Astrocyte (in vitro differentiated cells and primary cell): Measurements from ENCODE around the gene AP3S2. TPM values are rescaled to one million over a fixed set of nuclear protein-coding genes. Genes with fewer than 3 reads are reported as not detected.

Source experiments
- DNase-seq: peaks from one replicate; pipeline ENCODE4 v3.0.0-alpha.2; 2010; ENCODE audit warnings: low read depth
- FAIRE-seq: peaks from 2 replicates; lab custom pipeline; 2011; peaks lifted over from hg19 to GRCh38; lab: Jason Lieb, UNC
- H2AFZ ChIP-seq: 2 replicates; pipeline ENCODE4 v1.6.0; 2012; ENCODE audit warnings: low read depth, low read length, inconsistent platforms
- H3K27ac ChIP-seq: 2 replicates; pipeline ENCODE4 v1.5.1; 2011; ENCODE audit warnings: low read depth, low read length, inconsistent platforms
- H3K27me3 ChIP-seq: 2 replicates; pipeline ENCODE4 v1.6.0; 2011; ENCODE audit warnings: low read length, inconsistent platforms; ENCODE audit not compliant: insufficient read depth
- H3K36me3 ChIP-seq: 2 replicates; pipeline ENCODE4 v1.5.1; 2011; ENCODE audit warnings: low read length, inconsistent platforms; ENCODE audit not compliant: insufficient read depth
- H3K4me1 ChIP-seq: 2 replicates; pipeline ENCODE4 v1.5.1; 2011; ENCODE audit warnings: low read length, inconsistent platforms; ENCODE audit not compliant: insufficient read depth
- H3K4me2 ChIP-seq: 2 replicates; pipeline ENCODE4 v1.6.0; 2012; ENCODE audit warnings: low read length, inconsistent platforms
- H3K4me3 ChIP-seq: 2 replicates; pipeline ENCODE4 v1.5.1; 2011; ENCODE audit warnings: low read depth, mild to moderate bottlenecking, low read length, inconsistent platforms; ENCODE audit not compliant: insufficient read depth
- H3K79me2 ChIP-seq: 2 replicates; pipeline ENCODE4 v1.6.0; 2012; ENCODE audit warnings: mild to moderate bottlenecking, low read length, inconsistent platforms; ENCODE audit not compliant: insufficient read depth
- H3K9ac ChIP-seq: 2 replicates; pipeline ENCODE4 v1.6.0; 2012; ENCODE audit warnings: mild to moderate bottlenecking, low read length, inconsistent platforms
- H3K9me3 ChIP-seq: 2 replicates; pipeline ENCODE4 v1.5.1; 2012; ENCODE audit warnings: low read depth, mild to moderate bottlenecking, low read length, inconsistent platforms; ENCODE audit not compliant: insufficient read depth
- H4K20me1 ChIP-seq: 2 replicates; pipeline ENCODE4 v1.6.0; 2012; ENCODE audit warnings: low read length, inconsistent platforms; ENCODE audit not compliant: insufficient read depth
- H3K27ac Mint-ChIP-seq: one replicate; pipeline ENCODE4 v1.8.0; 2021; ENCODE audit warnings: mild to moderate bottlenecking, mixed read lengths; ENCODE audit not compliant: unreplicated experiment
- H3K27me3 Mint-ChIP-seq: one replicate; pipeline ENCODE4 v1.8.0; 2021; ENCODE audit warnings: low read depth, mixed read lengths; ENCODE audit not compliant: unreplicated experiment
- H3K36me3 Mint-ChIP-seq: one replicate; pipeline ENCODE4 v1.8.0; 2021; ENCODE audit warnings: low read depth, mixed read lengths; ENCODE audit not compliant: unreplicated experiment
- H3K4me1 Mint-ChIP-seq: one replicate; pipeline ENCODE4 v1.8.0; 2021; ENCODE audit warnings: low read depth, mixed read lengths; ENCODE audit not compliant: unreplicated experiment
- H3K4me3 Mint-ChIP-seq: one replicate; pipeline ENCODE4 v1.8.0; 2021; ENCODE audit warnings: mild to moderate bottlenecking, moderate library complexity, mixed read lengths; ENCODE audit not compliant: unreplicated experiment
- H3K9me3 Mint-ChIP-seq: one replicate; pipeline ENCODE4 v1.8.0; 2021; ENCODE audit warnings: mild to moderate bottlenecking, mixed read lengths; ENCODE audit not compliant: unreplicated experiment
- EZH2 ChIP-seq: IDR thresholded peaks from 2 replicates; pipeline ENCODE4 v1.6.1; 2012; ENCODE audit warnings: mild to moderate bottlenecking, low read length, inconsistent platforms; ENCODE audit not compliant: insufficient read depth
- total RNA-seq: library from RNA; stranded (reverse); gene quantifications from 2 replicates; pipeline ENCODE4 v1.2.1, GENCODE V29; 2021
- TF ChIP-seq, protein P1 (sequence below): IDR thresholded peaks from 2 replicates; pipeline ENCODE4 v1.5.1; 2011; ENCODE audit warnings: low read depth, mild to moderate bottlenecking, inconsistent platforms, low read length, moderate library complexity; ENCODE audit not compliant: insufficient read depth

The AP3S2 gene
- total RNA-seq, 1 donor from 2014 or later = 41.2 TPM

DNA sequence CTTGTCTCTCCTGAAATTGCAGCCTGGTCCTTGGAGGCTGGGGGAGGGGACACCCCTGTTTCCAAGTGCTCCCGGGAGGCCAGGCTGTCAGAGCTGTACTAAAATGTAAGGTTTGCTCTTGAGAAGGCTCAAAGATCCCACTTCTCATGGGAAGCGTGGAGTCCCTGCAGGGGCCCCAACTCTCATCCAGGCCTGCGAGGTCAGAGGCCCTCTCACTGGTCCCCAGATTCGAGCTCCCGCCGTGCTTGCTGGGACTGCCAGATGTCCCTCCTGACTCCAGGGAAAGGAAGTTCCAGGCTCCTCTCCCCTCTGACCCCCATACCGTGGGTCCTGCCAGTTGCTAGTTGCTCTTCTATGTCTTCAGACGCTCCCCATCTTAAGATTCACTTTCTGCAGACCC is 64.6 kb downstream of the AP3S2 start:
- Mint-ChIP-seq H3K4me1 (peaks cover 19% of the 10 kb centered on the region), H3K9me3 (no peaks in the 10 kb centered on the region), H3K27ac (peak overlapping the region; percentile 34), H3K27me3 (peaks cover 2% of the 10 kb centered on the region), H3K4me3 (no peak overlapping the region), H3K36me3 (peaks cover 17% of the 10 kb centered on the region)
- H3K27me3 ChIP-seq = no peaks in the 10 kb centered on the region
- no peaks in the 10 kb centered on the region for H4K20me1 ChIP-seq
- H2AFZ ChIP-seq = no peak overlapping the region
- no peak overlapping the region for H3K4me3 ChIP-seq
- no peak for TF ChIP-seq EZH2
- TF ChIP-seq, protein P1, sequence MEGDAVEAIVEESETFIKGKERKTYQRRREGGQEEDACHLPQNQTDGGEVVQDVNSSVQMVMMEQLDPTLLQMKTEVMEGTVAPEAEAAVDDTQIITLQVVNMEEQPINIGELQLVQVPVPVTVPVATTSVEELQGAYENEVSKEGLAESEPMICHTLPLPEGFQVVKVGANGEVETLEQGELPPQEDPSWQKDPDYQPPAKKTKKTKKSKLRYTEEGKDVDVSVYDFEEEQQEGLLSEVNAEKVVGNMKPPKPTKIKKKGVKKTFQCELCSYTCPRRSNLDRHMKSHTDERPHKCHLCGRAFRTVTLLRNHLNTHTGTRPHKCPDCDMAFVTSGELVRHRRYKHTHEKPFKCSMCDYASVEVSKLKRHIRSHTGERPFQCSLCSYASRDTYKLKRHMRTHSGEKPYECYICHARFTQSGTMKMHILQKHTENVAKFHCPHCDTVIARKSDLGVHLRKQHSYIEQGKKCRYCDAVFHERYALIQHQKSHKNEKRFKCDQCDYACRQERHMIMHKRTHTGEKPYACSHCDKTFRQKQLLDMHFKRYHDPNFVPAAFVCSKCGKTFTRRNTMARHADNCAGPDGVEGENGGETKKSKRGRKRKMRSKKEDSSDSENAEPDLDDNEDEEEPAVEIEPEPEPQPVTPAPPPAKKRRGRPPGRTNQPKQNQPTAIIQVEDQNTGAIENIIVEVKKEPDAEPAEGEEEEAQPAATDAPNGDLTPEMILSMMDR = no peak
- H3K9me3 ChIP-seq = no peaks in the 10 kb centered on the region
- no peak overlapping the region for H3K27ac ChIP-seq
- peaks cover 25% of the 10 kb centered on the region for H3K4me1 ChIP-seq
- FAIRE-seq = no peak
- peak overlapping the region; percentile 65 for H3K4me2 ChIP-seq
- no peaks in the 10 kb centered on the region for H3K79me2 ChIP-seq
- H3K9ac ChIP-seq = no peak overlapping the region
- no peak for DNase-seq
- peaks cover 13% of the 10 kb centered on the region for H3K36me3 ChIP-seq

DNA sequence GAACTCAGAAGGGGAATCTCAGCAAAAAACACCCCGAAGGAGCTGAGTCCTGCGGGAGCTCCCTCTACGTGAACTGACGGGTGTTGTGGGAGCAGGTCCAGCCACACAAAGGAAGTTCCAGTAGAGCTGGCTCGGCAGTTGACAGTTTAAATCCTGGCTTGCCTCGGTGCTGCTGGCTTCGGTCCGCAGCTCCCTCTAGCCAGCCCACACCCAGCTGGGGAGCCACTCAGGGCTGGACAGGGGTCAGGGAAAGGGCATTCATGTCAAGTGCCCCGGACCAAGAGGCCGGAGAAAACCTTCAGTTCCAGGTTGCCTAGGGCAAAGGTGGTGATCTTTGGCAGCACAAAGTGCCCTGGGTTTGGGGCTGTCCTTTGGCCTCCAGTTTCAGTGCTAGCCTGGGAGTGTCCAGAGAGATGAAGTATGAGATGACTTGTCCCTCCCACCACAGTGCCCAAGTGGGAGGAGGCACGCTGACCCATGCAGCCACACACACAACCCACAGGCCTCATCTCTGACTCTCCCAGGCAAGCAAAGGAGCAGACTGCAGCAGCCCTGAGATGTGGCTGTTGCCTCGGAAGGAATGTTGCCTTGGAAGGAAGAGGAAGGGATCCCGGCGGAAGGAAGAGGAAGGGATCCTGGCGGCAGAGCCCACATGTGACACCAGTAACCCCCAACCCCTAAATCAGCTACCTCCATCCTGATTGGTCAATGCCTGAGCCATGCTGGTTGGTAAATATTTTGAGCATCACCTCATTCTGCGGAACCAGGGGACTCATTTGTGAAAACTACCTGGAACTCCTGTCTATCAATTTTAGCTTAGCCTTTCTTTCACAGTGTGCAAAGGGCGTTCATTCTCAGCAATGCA is 65.3 kb downstream of the AP3S2 start:
- peaks cover 7% of the 10 kb centered on the region for H3K36me3 ChIP-seq
- H3K27me3 Mint-ChIP-seq = peaks cover 2% of the 10 kb centered on the region
- H3K36me3 Mint-ChIP-seq = peaks cover 10% of the 10 kb centered on the region
- peak overlapping the region; percentile 65 for H3K4me2 ChIP-seq
- peak overlapping the region; percentile 16 for H3K9ac ChIP-seq
- DNase-seq (peak; percentile 72), FAIRE-seq (no peak)
- no peaks in the 10 kb centered on the region for H4K20me1 ChIP-seq
- H3K27ac ChIP-seq = no peak overlapping the region
- TF ChIP-seq EZH2 = no peak
- TF ChIP-seq, protein P1 = no peak
- H3K9me3 ChIP-seq = no peaks in the 10 kb centered on the region
- no peaks in the 10 kb centered on the region for H3K27me3 ChIP-seq
- no peak overlapping the region for H3K4me3 Mint-ChIP-seq
- H3K4me1 Mint-ChIP-seq = peaks cover 19% of the 10 kb centered on the region
- peak overlapping the region; percentile 34 for H3K27ac Mint-ChIP-seq
- H3K4me1 ChIP-seq = peaks cover 26% of the 10 kb centered on the region
- H2AFZ ChIP-seq = no peak overlapping the region
- no peaks in the 10 kb centered on the region for H3K79me2 ChIP-seq
- H3K9me3 Mint-ChIP-seq = no peaks in the 10 kb centered on the region
- H3K4me3 ChIP-seq = no peak overlapping the region

DNA sequence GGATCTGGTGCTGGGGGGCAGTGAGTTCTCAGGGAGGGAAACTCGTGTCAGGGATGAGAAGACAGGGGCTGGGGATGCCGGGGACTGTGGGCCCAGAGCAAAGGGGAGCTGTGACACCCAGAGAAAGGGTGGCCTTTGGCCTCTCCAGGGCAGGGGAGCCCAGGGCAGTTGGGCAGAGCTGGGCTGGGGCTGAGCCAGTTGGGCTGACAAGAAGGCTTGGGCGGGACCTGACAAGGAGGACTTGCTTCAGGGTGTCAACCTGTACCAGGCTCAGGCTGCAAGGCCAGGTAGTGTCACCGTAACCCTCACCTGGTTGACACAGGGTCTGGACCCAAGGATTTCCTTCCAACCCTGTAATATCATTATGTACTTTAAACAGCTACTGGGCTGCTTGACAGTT is 66.0 kb downstream of the AP3S2 start:
- Histone ChIP-seq H3K36me3 (peaks cover 2% of the 10 kb centered on the region), H3K79me2 (no peaks in the 10 kb centered on the region), H3K9ac (peak overlapping the region; percentile 16), H2AFZ (no peak overlapping the region), H3K27me3 (no peaks in the 10 kb centered on the region), H4K20me1 (no peaks in the 10 kb centered on the region), H3K4me3 (no peak overlapping the region), H3K9me3 (no peaks in the 10 kb centered on the region), H3K4me2 (peak overlapping the region; percentile 65), H3K4me1 (peaks cover 32% of the 10 kb centered on the region), H3K27ac (no peak overlapping the region)
- peaks cover 3% of the 10 kb centered on the region for H3K36me3 Mint-ChIP-seq
- H3K4me3 Mint-ChIP-seq = no peak overlapping the region
- H3K9me3 Mint-ChIP-seq = no peaks in the 10 kb centered on the region
- no peak for FAIRE-seq
- DNase-seq = no peak
- H3K4me1 Mint-ChIP-seq = peaks cover 21% of the 10 kb centered on the region
- no peak for TF ChIP-seq EZH2
- TF ChIP-seq, protein P1 = no peak
- peak overlapping the region; percentile 69 for H3K27ac Mint-ChIP-seq
- peaks cover 2% of the 10 kb centered on the region for H3K27me3 Mint-ChIP-seq
